HepG2 (cell line): Measurements from ENCODE around the gene PNMA6F. TPM values are rescaled to one million over a fixed set of nuclear protein-coding genes. Genes with fewer than 3 reads are reported as not detected.
A peak's percentile ranks its signal among the peaks of the same experiment; 100 is the strongest.

Experiments used
- ATAC-seq: fragments of 200-7000 bp; cut with Tn5 transposase; 3 replicates; pipeline ENCODE4 v1.9.1; 2020; ENCODE audit warnings: mild to moderate bottlenecking, moderate library complexity
- BruUV-seq: library from RNA; stranded (reverse); fragments of 400-500 nt; replicated peaks from 2 replicates; lab custom pipeline; 2021; lab: Mats Ljungman, UMichigan
- CTCF ChIA-PET: fragments of 300-600 bp; formaldehyde crosslinking; extraction: SDS; loops from one replicate; lab custom pipeline; 2021; ENCODE audit warnings: low total read pairs, inconsistent platforms, low intra/inter-chr PET ratio; lab: Yijun Ruan, JAX
- POLR2A ChIA-PET: fragments of 350-600 bp; sonication (Branson Sonifier 250); formaldehyde crosslinking; loops from one replicate; lab custom pipeline; 2020; ENCODE audit warnings: antibody characterized with exemption, inconsistent platforms; lab: Yijun Ruan, JAX
- DNase-seq: peaks from one replicate; pipeline ENCODE4 v3.0.0-alpha.2; 2015; ENCODE audit warnings: low spot score
- FAIRE-seq: peaks from 3 replicates; lab custom pipeline; 2011; peaks lifted over from hg19 to GRCh38; lab: Jason Lieb, UNC
- H2AFZ ChIP-seq: one replicate; pipeline ENCODE4 v1.6.1; 2011; ENCODE audit warnings: low read length, inconsistent platforms
- H3K27ac ChIP-seq: fragments of 300-600 bp; 3 replicates; pipeline ENCODE4 v1.8.0; 2011; ENCODE audit warnings: mixed run types, mild to moderate bottlenecking, mixed read lengths, low read length, inconsistent platforms; ENCODE audit not compliant: insufficient read depth; ENCODE audit errors: extremely low read length
- H3K27me3 ChIP-seq, 2 experiments: fragments of 200-600 bp in 1 of 2; 2 replicates in 1 of 2; 3 replicates in 1 of 2; pipeline versions ENCODE4 v1.6.0 to v1.8.0; 2011; ENCODE audit warnings: low read length in 2 of 2, mild to moderate bottlenecking in 2 of 2, moderate library complexity in 2 of 2, inconsistent platforms in 1 of 2; ENCODE audit not compliant: insufficient read depth in 2 of 2, control insufficient read depth in 1 of 2
- H3K36me3 ChIP-seq, 2 experiments: fragments of 200-600 bp in 1 of 2; replicated peaks in 1 of 2; 2 replicates in 1 of 2; 3 replicates in 1 of 2; pipeline versions ENCODE4 v1.5.1 to v1.8.0; 2011; ENCODE audit warnings: low read length in 2 of 2, inconsistent platforms in 1 of 2; ENCODE audit not compliant: insufficient read depth in 2 of 2, control insufficient read depth in 1 of 2
- H3K4me1 ChIP-seq: 2 replicates; pipeline ENCODE4 v1.5.1; 2012; ENCODE audit warnings: low read length, inconsistent platforms; ENCODE audit not compliant: insufficient read depth
- H3K4me2 ChIP-seq: 2 replicates; pipeline ENCODE4 v1.6.0; 2011; ENCODE audit warnings: low read depth, low read length, inconsistent platforms
- H3K4me3 ChIP-seq, 3 experiments: fragments of 200-600 bp in 1 of 3; sonication (generic), shearing (Covaris generic) in 1 of 3; replicated peaks in 1 of 3; 2 replicates each; pipeline ENCODE4 v1.5.1; 2011 to 2016; ENCODE audit warnings: low read length in 3 of 3, inconsistent platforms in 2 of 3, low read depth in 2 of 3, mild to moderate bottlenecking in 2 of 3, control low read depth in 1 of 3, mixed read lengths in 1 of 3; ENCODE audit not compliant: insufficient read depth in 1 of 3
- H3K79me2 ChIP-seq: one replicate; pipeline ENCODE4 v1.6.1; 2011; ENCODE audit warnings: low read length, inconsistent platforms; ENCODE audit not compliant: insufficient read depth
- H3K9ac ChIP-seq: 2 replicates; pipeline ENCODE4 v1.6.0; 2011; ENCODE audit warnings: mild to moderate bottlenecking, low read depth, low read length, inconsistent platforms; ENCODE audit not compliant: insufficient read depth
- H3K9me3 ChIP-seq: 2 replicates; pipeline ENCODE4 v1.5.1; 2012; ENCODE audit warnings: mild to moderate bottlenecking, low read length
- H4K20me1 ChIP-seq: 2 replicates; pipeline ENCODE4 v1.6.0; 2011; ENCODE audit warnings: inconsistent platforms, mild to moderate bottlenecking, low read length, moderate library complexity; ENCODE audit not compliant: insufficient read depth
- E2F5 ChIP-seq: sonication (generic); formaldehyde crosslinking; conservative IDR thresholded peaks from 2 replicates; pipeline ENCODE4 v1.4.0; 2020; ENCODE audit warnings: missing genetic modification reagents
- EED ChIP-seq: sonication (generic); formaldehyde crosslinking; IDR thresholded peaks from 2 replicates; pipeline ENCODE4 v1.5.0; 2020; ENCODE audit warnings: mild to moderate bottlenecking, missing genetic modification reagents
- EP300 ChIP-seq, 3 experiments: sonication (generic) in 1 of 3; formaldehyde crosslinking in 1 of 3; IDR thresholded peaks; 2 replicates each; pipeline versions ENCODE4 v1.5.1 to v1.6.1; 2011 to 2020; ENCODE audit warnings: low read depth in 2 of 3, low read length in 2 of 3, borderline replicate concordance in 1 of 3, improper control_type of control experiment in 1 of 3, mild to moderate bottlenecking in 1 of 3, missing genetic modification reagents in 1 of 3, moderate library complexity in 1 of 3
- HNRNPUL1 ChIP-seq: fragments of 200-400 bp; formaldehyde crosslinking; IDR thresholded peaks from 2 replicates; pipeline ENCODE4 v1.6.1; 2017; ENCODE audit warnings: low read depth, mild to moderate bottlenecking, low read length, moderate library complexity
- HOXA9 ChIP-seq: sonication (generic); formaldehyde crosslinking; IDR thresholded peaks from 2 replicates; pipeline ENCODE4 v1.8.1; 2022; ENCODE audit warnings: missing genetic modification reagents, mild to moderate bottlenecking, moderate library complexity, borderline replicate concordance
- RBFOX2 ChIP-seq: fragments of 200-400 bp; formaldehyde crosslinking; IDR thresholded peaks from 2 replicates; pipeline ENCODE4 v1.6.1; 2017; ENCODE audit warnings: low read depth, mild to moderate bottlenecking, low read length
- ZNF598 ChIP-seq: sonication (generic); formaldehyde crosslinking; IDR thresholded peaks from 2 replicates; pipeline ENCODE4 v1.5.1; 2020; ENCODE audit warnings: mild to moderate bottlenecking, missing genetic modification reagents, borderline replicate concordance
- WGBS: methylation state at CpG from one replicate; pipeline ENCODE4 v1.1.6; 2017; ENCODE audit warnings: low lambda C conversion rate; 5-methylcytosine and 5-hydroxymethylcytosine counted together
- in situ Hi-C: cut with HindIII; loops from 2 replicates; pipeline ENCODE4 v1.10.0; 2017; ENCODE audit warnings: low pct_unique_long_range_greater_than_20kb; ENCODE audit not compliant: extremely low pct_ligation_motif_present
- intact Hi-C: fragments of 100-400 bp; cut with micrococcal nuclease; formaldehyde crosslinking; loops from one replicate; pipeline ENCODE4 v1.10.0; 2022; ENCODE audit not compliant: unreplicated experiment
- polyA plus RNA-seq, 8 experiments: library from polyadenylated mRNA; depleted of rRNA in 3 of 8; stranded (reverse) in 7 of 8; unstranded in 1 of 8; fragments of >200 nt; fragmentation: Illumina TruSeq in 4 of 8; extraction: Trizol in 4 of 8; gene quantifications; 2 replicates each; pipeline versions ENCODE4 v1.2.1 to v1.2.3, GENCODE V29; 2011 to 2016; ENCODE audit warnings: low read depth in 4 of 8, missing spikeins in 1 of 8, mixed read lengths in 1 of 8; ENCODE audit not compliant: insufficient read depth in 1 of 8
- total RNA-seq, 5 experiments: library from RNA; depleted of rRNA; stranded (reverse); fragments of >200 nt; fragmentation: Illumina TruSeq; extraction: Trizol; gene quantifications; 2 replicates each; pipeline ENCODE4 v1.2.3, GENCODE V29; 2016; ENCODE audit warnings: low read depth in 1 of 5

PNMA6F gene
- total and polyA plus RNA-seq, 2 of the 13 experiments (the other 11 are each of a cell fraction or from before 2014, with no cell fraction given): not detected

- H3K79me2 ChIP-seq: no peaks in the 10 kb centered on the region
- BruUV-seq: no TSS peak
These were observed 26.9 kb upstream of the PNMA6F start for GRCh38 chrX:153348421-153348820.

GRCh38 chrX:153347530-153347929 is 26.0 kb upstream of the PNMA6F start:
- intact Hi-C loops: no loop called here
- FAIRE-seq: no peak
- H3K79me2 ChIP-seq: no peaks in the 10 kb centered on the region
- H3K4me1 ChIP-seq: no peaks in the 10 kb centered on the region
- in situ Hi-C loops: no loop called here
- no peaks in the 10 kb centered on the region for H4K20me1 ChIP-seq
- H3K9me3 ChIP-seq: no peaks in the 10 kb centered on the region
- BruUV-seq: no TSS peak
- TF ChIP-seq RBFOX2: 0 out of 2 replicates have a peak, but pooled peaks have one; percentile 40
- TF ChIP-seq EED (CRISPR knock-in tag): no peak
- TF ChIP-seq, all 625 proteins: peak for 1
- 100% methylated on average over 2 of the region's 38 CpGs for WGBS
- Histone ChIP-seq H3K27ac (no peak overlapping the region), H2AFZ (no peak overlapping the region), H3K4me3 (no peak overlapping the region), H3K4me2 (no peak overlapping the region), H3K9ac (no peak overlapping the region), H3K36me3 (peaks cover 3 to 36% of the 10 kb centered on the region in 2 experiments; a peak in 4 of 5 replicates), H3K27me3 (no peaks in the 10 kb centered on the region)
- ATAC-seq (no peak), DNase-seq (no peak)
- ChIA-PET CTCF (no interaction called here), POLR2A (no interaction called here)

More at GRCh38 chrX:153348421-153348820, 26.9 kb upstream of the PNMA6F start:
- ATAC-seq (no peak), DNase-seq (no peak), FAIRE-seq (no peak)
- H2AFZ ChIP-seq: no peak overlapping the region
- intact Hi-C loops (no loop called here), in situ Hi-C loops (no loop called here)
- TF ChIP-seq E2F5 (CRISPR knock-in tag): no peak
- no peak for TF ChIP-seq ZNF598 (CRISPR knock-in tag)
- no peak for TF ChIP-seq HNRNPUL1
- TF ChIP-seq EP300 (IDR thresholded peaks at IDR 0.05; ENCODE audit: low read depth in 2 of 2, low read length in 2 of 2): no peak
- TF ChIP-seq EP300 (CRISPR knock-in tag; IDR thresholded peaks at IDR 0.05; ENCODE audit: borderline replicate concordance): no peak
- TF ChIP-seq HOXA9: no peak
- H4K20me1 ChIP-seq: no peaks in the 10 kb centered on the region
- no peak overlapping the region for H3K27ac ChIP-seq
- ChIA-PET POLR2A (no interaction called here), CTCF (no interaction called here)
- 93% methylated on average over 8 of the region's 8 CpGs for WGBS
- no peak overlapping the region for H3K9ac ChIP-seq
- H3K4me2 ChIP-seq: no peak overlapping the region
- no peaks in the 10 kb centered on the region for H3K9me3 ChIP-seq
- H3K4me3 ChIP-seq: no peak overlapping the region
- H3K4me1 ChIP-seq: no peaks in the 10 kb centered on the region
- no peaks in the 10 kb centered on the region for H3K27me3 ChIP-seq
- H3K36me3 ChIP-seq: peaks cover 3 to 35% of the 10 kb centered on the region in 2 experiments; a peak in 4 of 5 replicates
